Kidney (tissue), 14 donors: ENCODE measurements around the gene LHPP. TPM values are rescaled to one million over a fixed set of nuclear protein-coding genes. Genes with fewer than 3 reads are reported as not detected.

ENCODE experiments used
- DNase-seq, 5 donors: peaks; one replicate each; pipeline ENCODE4 v3.0.0-alpha.2; 2013 to 2020
- FAIRE-seq: peaks from 2 replicates; lab custom pipeline; 2012; peaks lifted over from hg19 to GRCh38; lab: Jason Lieb, UNC
- H3K27ac ChIP-seq, 2 donors: one replicate each; pipeline ENCODE4 v1.7.0; 2013; ENCODE audit warnings: low read depth in 2 of 2, low read length in 2 of 2, inconsistent platforms in 1 of 2
- H3K27me3 ChIP-seq: one replicate; pipeline ENCODE4 v1.7.1; 2013; ENCODE audit warnings: low read length, inconsistent platforms; ENCODE audit not compliant: control insufficient read depth, insufficient read depth
- H3K36me3 ChIP-seq, 3 donors: one replicate each; pipeline versions ENCODE4 v1.7.0 to v1.7.1; 2013; ENCODE audit warnings: low read length in 3 of 3, control low read depth in 1 of 3, inconsistent platforms in 1 of 3; ENCODE audit not compliant: insufficient read depth in 3 of 3, control insufficient read depth in 2 of 3
- H3K4me1 ChIP-seq, 3 donors: one replicate each; pipeline versions ENCODE4 v1.7.0 to v1.7.1; 2013; ENCODE audit warnings: low read length in 3 of 3, inconsistent platforms in 1 of 3, low read depth in 1 of 3; ENCODE audit not compliant: control insufficient read depth in 2 of 3, insufficient read depth in 2 of 3
- H3K4me3 ChIP-seq, 3 donors: one replicate each; pipeline versions ENCODE4 v1.7.0 to v1.8.1; 2013; ENCODE audit warnings: low read length in 3 of 3, control low read depth in 1 of 3, inconsistent platforms in 1 of 3
- H3K9ac ChIP-seq, 3 donors: one replicate each; pipeline versions ENCODE4 v1.7.0 to v1.7.1; 2013; ENCODE audit warnings: low read length in 3 of 3, control low read depth in 1 of 3, inconsistent platforms in 1 of 3
- H3K9me3 ChIP-seq, 3 donors: one replicate each; pipeline versions ENCODE4 v1.7.0 to v1.7.1; 2013; ENCODE audit warnings: low read length in 3 of 3, control low read depth in 1 of 3, inconsistent platforms in 1 of 3; ENCODE audit not compliant: control insufficient read depth in 2 of 3, insufficient read depth in 1 of 3
- intact Hi-C: fragments of 100-400 bp; cut with DNase I; formaldehyde crosslinking; loops from one replicate; pipeline ENCODE4 v1.11.1; 2022
- polyA plus RNA-seq: library from polyadenylated mRNA; stranded (reverse); fragments of 350-450 nt; fragmentation: Illumina TruSeq; extraction: RNeasy Lipid Tissue Mini Kit (QIAGEN cat#74804); gene quantifications from one replicate; pipeline ENCODE4 v1.2.3, GENCODE V29; 2014; ENCODE audit warnings: low read depth, low replicate concordance; ENCODE audit not compliant: insufficient read depth
- total RNA-seq: library from RNA; stranded (reverse); fragmentation: NEBNext Ultra II Directional; extraction: Animal tissue kit (Norgen Biotek cat#: 25700); gene quantifications from one replicate; pipeline ENCODE4 v1.2.1, GENCODE V29; 2021
- TF ChIP-seq, protein P1 (sequence below): IDR thresholded peaks from 3 replicates; pipeline ENCODE4 v1.5.1; 2012; ENCODE audit warnings: mild to moderate bottlenecking, moderate library complexity, borderline replicate concordance; ENCODE audit not compliant: insufficient read depth; ENCODE audit errors: extremely low read depth
- donor health status: control.
- donor health status: control.
- donor health status: control.
- donor health status: control.
- donor health status: control.
- donor health status: DM: yes; HTN: yes; CAD: no.
- donor health status: Normal renal cell carcinoma (clear cell type).

Gene LHPP
- total and polyA plus RNA-seq, 2 donors from 2014 or later: 16.6 to 52.5 TPM

DNA sequence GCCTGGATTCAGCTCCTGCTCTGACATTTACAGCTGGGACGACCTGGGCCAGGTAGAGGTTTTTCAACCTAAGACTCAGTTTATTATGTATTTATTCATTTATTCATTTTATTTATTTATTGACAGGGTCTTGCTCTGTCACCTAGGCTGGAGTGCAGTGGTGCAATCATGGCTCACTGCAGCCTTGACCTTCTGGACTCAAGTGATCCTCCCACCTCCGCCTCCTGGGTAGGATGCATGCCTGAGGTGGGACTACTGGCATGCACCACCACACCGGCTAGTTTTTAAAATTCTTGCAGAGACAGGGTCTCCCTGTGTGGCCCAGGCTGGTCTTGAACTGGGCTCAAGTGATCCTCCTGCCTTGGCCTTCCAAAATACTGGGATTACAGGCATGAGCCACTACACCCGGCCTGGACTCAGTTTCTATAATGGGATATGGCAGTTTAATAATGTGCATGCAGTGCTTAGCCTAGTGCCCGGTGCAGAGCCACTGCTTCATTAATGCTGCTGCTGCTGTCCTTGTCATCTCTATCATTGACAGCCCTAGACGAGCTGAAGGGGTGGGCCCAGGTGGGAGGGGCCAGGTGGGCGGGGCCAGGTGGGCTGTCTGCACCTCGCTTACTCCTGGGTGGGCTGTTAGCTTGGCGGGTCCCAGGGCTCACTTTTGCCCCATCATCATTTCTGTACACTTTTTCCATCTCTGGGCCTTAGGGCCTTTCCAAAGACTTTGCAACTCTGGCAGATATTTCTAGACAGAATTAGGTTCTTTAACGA lies 92.6 kb downstream of the LHPP start:
- H3K4me1 ChIP-seq: peaks cover 0 to 9% (median 0%) of the 10 kb centered on the region in 3 donors
- no peak for DNase-seq
- intact Hi-C loops: no loop called here

DNA sequence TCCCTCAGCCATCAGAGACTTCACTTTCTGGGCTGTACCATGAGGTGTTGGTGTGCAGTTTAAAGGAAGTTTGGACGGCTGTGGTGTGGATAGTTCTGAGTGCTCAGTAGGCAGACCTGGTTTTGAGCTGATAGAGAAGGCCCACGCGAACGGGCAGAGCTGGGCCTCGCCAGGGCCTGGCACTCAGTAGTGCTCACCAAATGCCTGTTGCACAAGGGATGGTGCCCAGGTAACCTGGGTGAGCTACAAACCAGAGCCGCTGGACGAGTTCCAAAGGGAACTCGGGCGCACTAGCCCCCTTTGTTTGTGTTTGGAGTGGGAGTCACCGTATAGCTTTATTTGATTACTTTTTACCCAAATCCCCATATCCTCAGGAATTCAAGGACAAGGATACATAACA lies 95.5 kb downstream of the LHPP start:
- H3K4me3 ChIP-seq: no peak overlapping the region
- peaks cover 0 to 18% (median 0%) of the 10 kb centered on the region in 3 donors for H3K4me1 ChIP-seq
- peak in 1 of 5 donors; percentile 30 for DNase-seq
- no peak overlapping the region for H3K27ac ChIP-seq
- intact Hi-C loops: no loop called here
- H3K9me3 ChIP-seq: no peaks in the 10 kb centered on the region
- no peak overlapping the region for H3K9ac ChIP-seq
- H3K27me3 ChIP-seq: no peaks in the 10 kb centered on the region
- no peak for FAIRE-seq
- TF ChIP-seq, protein P1, sequence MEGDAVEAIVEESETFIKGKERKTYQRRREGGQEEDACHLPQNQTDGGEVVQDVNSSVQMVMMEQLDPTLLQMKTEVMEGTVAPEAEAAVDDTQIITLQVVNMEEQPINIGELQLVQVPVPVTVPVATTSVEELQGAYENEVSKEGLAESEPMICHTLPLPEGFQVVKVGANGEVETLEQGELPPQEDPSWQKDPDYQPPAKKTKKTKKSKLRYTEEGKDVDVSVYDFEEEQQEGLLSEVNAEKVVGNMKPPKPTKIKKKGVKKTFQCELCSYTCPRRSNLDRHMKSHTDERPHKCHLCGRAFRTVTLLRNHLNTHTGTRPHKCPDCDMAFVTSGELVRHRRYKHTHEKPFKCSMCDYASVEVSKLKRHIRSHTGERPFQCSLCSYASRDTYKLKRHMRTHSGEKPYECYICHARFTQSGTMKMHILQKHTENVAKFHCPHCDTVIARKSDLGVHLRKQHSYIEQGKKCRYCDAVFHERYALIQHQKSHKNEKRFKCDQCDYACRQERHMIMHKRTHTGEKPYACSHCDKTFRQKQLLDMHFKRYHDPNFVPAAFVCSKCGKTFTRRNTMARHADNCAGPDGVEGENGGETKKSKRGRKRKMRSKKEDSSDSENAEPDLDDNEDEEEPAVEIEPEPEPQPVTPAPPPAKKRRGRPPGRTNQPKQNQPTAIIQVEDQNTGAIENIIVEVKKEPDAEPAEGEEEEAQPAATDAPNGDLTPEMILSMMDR: no peak
- no peaks in the 10 kb centered on the region for H3K36me3 ChIP-seq

More for the DNA sequence above, 92.6 kb downstream of the LHPP start:
- H3K9ac ChIP-seq: no peak overlapping the region
- TF ChIP-seq, protein P1: no peak
- no peaks in the 10 kb centered on the region for H3K9me3 ChIP-seq
- H3K4me3 ChIP-seq: no peak overlapping the region
- H3K36me3 ChIP-seq: no peaks in the 10 kb centered on the region
- H3K27me3 ChIP-seq: no peaks in the 10 kb centered on the region
- H3K27ac ChIP-seq: no peak overlapping the region
- no peak for FAIRE-seq

DNA sequence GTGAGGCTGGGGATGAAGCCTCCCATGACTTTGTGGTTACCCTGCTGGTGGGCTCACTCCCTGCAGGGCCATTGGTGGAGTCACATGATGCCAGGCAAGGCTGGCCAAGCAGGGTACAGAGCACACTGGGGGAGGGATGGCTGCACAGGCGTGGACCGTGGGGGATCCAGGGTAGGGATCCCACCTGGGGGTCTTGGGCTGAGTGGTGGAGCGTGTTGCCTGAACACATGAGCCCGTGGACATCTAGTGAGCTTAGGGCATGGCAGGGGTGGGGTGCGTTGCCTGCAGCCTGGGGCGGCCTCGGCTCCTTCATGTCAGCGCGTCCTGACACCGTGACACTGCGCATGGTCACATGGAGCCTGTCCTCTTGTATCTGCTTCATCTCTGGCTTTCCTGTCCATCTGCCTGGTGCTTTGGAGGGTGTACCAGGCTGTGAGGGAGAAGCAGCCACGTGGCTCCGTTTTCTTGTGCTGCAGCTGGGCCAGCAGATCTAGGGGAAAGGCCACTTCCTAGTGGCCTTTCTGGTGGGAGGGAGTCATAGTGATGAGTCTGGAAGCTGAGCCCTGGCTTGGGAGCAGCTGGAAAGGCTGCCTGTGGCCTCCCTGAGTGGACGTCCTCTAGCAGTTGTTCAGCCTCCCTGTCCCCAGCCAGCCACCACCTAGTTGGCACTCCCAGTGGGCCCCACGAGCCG lies 96.2 kb downstream of the LHPP start:
- intact Hi-C loops: no loop called here
- no peak for FAIRE-seq
- no peak overlapping the region for H3K9ac ChIP-seq
- H3K4me1 ChIP-seq: peaks cover 0 to 18% (median 0%) of the 10 kb centered on the region in 3 donors
- H3K27me3 ChIP-seq: no peaks in the 10 kb centered on the region
- H3K9me3 ChIP-seq: no peaks in the 10 kb centered on the region
- no peaks in the 10 kb centered on the region for H3K36me3 ChIP-seq
- no peak overlapping the region for H3K27ac ChIP-seq
- TF ChIP-seq, protein P1: no peak
- H3K4me3 ChIP-seq: no peak overlapping the region
- peak in 1 of 5 donors; percentile 73 for DNase-seq
